Gastroesophageal sphincter (tissue), 4 donors: ENCODE measurements around the gene LENG1. TPM values are rescaled to one million over a fixed set of nuclear protein-coding genes. Genes with fewer than 3 reads are reported as not detected.

Experiments
- ATAC-seq: fragments of 150-250 bp; one replicate; pipeline ENCODE4 v1.9.1; 2016; ENCODE audit warnings: mild to moderate bottlenecking, moderate library complexity
- H3K27ac ChIP-seq, 4 donors: fragments of 200-600 bp; sonication (generic) in 3 of 4; 1 replicate in 3 of 4; 2 replicates in 1 of 4; pipeline ENCODE4 v1.5.1; 2016 to 2019
- H3K27me3 ChIP-seq: fragments of 200-600 bp; sonication (generic); one replicate; pipeline ENCODE4 v1.5.1; 2019
- H3K36me3 ChIP-seq, 2 donors: fragments of 200-600 bp; sonication (generic); one replicate each; pipeline ENCODE4 v1.5.1; 2019; ENCODE audit warnings: control low read depth in 1 of 2
- H3K4me1 ChIP-seq, 3 donors: fragments of 200-600 bp; sonication (generic); 1 replicate in 2 of 3; 2 replicates in 1 of 3; pipeline ENCODE4 v1.5.1; 2016 to 2019; ENCODE audit warnings: control low read depth in 2 of 3
- H3K4me3 ChIP-seq, 2 donors: fragments of 200-600 bp; sonication (generic); one replicate each; pipeline ENCODE4 v1.5.1; 2019; ENCODE audit warnings: mild to moderate bottlenecking in 1 of 2, moderate library complexity in 1 of 2
- H3K9me3 ChIP-seq, 3 donors: fragments of 200-600 bp; sonication (generic); one replicate each; pipeline ENCODE4 v1.5.1; 2017 to 2019; ENCODE audit warnings: control low read depth in 2 of 3
- CTCF ChIP-seq, 4 experiments: fragments of 200-600 bp in 2 of 4; fragments of 450-650 bp in 2 of 4; sonication (generic) in 1 of 4; IDR thresholded peaks; one replicate each; pipeline ENCODE4 v1.5.1; 2017 to 2019; ENCODE audit warnings: antibody characterized with exemption in 4 of 4, mild to moderate bottlenecking in 2 of 4, moderate library complexity in 2 of 4
- EP300 ChIP-seq: sonication (generic); formaldehyde crosslinking; IDR thresholded peaks from one replicate; pipeline ENCODE4 v1.6.1; 2017; ENCODE audit warnings: antibody characterized with exemption, mild to moderate bottlenecking
- POLR2A ChIP-seq, 2 donors: fragments of 450-650 bp; IDR thresholded peaks; one replicate each; pipeline ENCODE4 v1.6.1; 2017; ENCODE audit warnings: antibody characterized with exemption in 2 of 2, mild to moderate bottlenecking in 2 of 2, moderate library complexity in 1 of 2
- POLR2AphosphoS5 ChIP-seq: sonication (generic); formaldehyde crosslinking; IDR thresholded peaks from one replicate; pipeline ENCODE4 v1.6.1; 2017; ENCODE audit warnings: antibody characterized with exemption
- WGBS, 2 donors: methylation state at CpG; one replicate each; pipeline ENCODE4 v1.1.5; 2018; ENCODE audit warnings: low coverage in 1 of 2; 5-methylcytosine and 5-hydroxymethylcytosine counted together
- total RNA-seq, 4 donors: library from RNA; depleted of rRNA; stranded (reverse); fragments of >200 nt; gene quantifications; one replicate each; pipeline ENCODE4 v1.1.0, GENCODE V29; 2016

Gene LENG1
- total RNA-seq, 4 donors from 2014 or later, result 8.2 to 12.8 (median 11.1) TPM

GRCh38 chr19:54193011-54193410 lies 33.5 kb upstream of the LENG1 start:
- no peak for ATAC-seq
- H3K27ac ChIP-seq, result peak overlapping the region in 1 of 4 donors; percentile 94
- H3K27me3 ChIP-seq, result no peaks in the 10 kb centered on the region
- 83 to 85% methylated on average over 6 to 7 of the region's 11 CpGs for WGBS, 2 donors
- peaks cover 0 to 32% (median 17%) of the 10 kb centered on the region in 3 donors for H3K4me1 ChIP-seq
- H3K4me3 ChIP-seq, result no peak overlapping the region
- peaks cover 0 to 30% of the 10 kb centered on the region in 2 donors for H3K36me3 ChIP-seq
- no peak for TF ChIP-seq CTCF (IDR thresholded peaks at IDR 0.05)
- H3K9me3 ChIP-seq, result no peaks in the 10 kb centered on the region

- Histone ChIP-seq H3K36me3 (peaks cover 0 to 33% of the 10 kb centered on the region in 2 donors), H3K27me3 (no peaks in the 10 kb centered on the region), H3K9me3 (no peaks in the 10 kb centered on the region), H3K4me3 (peak overlapping the region; percentile 79 to 83), H3K27ac (peak overlapping the region; percentile 79 to 100 (median 94)), H3K4me1 (peaks cover 0 to 36% (median 17%) of the 10 kb centered on the region in 3 donors)
- TF ChIP-seq POLR2A (IDR thresholded peaks at IDR 0.05), result no peak
- WGBS, 2 donors, result 51 to 52% methylated on average over 7 to 13 of the region's 19 CpGs
- no peak for ATAC-seq
These were observed 32.4 kb upstream of the LENG1 start for GRCh38 chr19:54191811-54192453.

DNA sequence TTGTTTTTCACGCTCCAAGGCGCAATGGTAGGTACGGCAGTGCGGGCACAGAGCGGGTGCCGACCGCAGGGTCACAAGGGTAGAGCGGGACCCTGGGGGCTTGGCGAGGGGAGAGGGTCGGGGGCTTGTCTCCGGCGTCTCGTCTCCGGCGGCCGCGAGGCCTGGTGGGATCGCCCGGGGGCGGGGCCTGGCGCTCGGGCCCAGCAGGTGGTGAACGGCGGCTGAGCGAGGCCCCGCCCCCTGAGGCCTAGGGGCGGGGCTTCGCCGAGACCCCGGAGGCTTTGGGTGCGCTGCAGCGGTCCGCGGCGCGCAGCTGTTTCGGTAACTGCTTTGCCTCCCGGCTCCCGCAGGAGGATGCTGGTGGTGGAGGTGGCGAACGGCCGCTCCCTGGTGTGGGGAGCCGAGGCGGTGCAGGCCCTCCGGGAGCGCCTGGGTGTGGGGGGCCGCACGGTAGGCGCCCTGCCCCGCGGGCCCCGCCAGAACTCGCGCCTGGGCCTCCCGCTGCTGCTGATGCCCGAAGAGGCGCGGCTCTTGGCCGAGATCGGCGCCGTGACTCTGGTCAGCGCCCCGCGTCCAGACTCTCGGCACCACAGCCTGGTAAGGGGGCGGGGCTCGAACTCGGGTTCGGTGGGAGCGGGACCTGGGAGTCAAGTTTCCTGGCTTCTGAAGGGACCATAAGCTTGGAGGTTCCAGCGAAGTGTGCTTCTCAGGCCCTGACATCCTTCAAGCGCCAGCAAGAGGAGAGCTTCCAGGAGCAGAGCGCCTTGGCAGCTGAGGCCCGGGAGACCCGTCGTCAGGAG lies 31.7 kb upstream of the LENG1 start, which contains the start of gene TSEN34:
TSS of gene TSEN34 (plus strand) at position 298 of the 800 bp plus-strand sequence. CDS start at position 355, 57 bp downstream.
- peak; percentile 30 for ATAC-seq
- peak; percentile 42 to 50 for TF ChIP-seq POLR2A (IDR thresholded peaks at IDR 0.05)
- TF ChIP-seq POLR2AphosphoS5, result peak; percentile 22
- no peak for TF ChIP-seq EP300
- TF ChIP-seq CTCF (IDR thresholded peaks at IDR 0.05), result peak in 2 of 4 experiments; percentile 15 to 27

GRCh38 chr19:54190503-54191010 lies 31.0 kb upstream of the LENG1 start:
- 0 to 3% methylated on average over 1 to 15 of the region's 56 CpGs for WGBS, 2 donors
- TF ChIP-seq POLR2AphosphoS5 (peak; percentile 21), CTCF (IDR thresholded peaks at IDR 0.05) (no peak), POLR2A (IDR thresholded peaks at IDR 0.05) (no peak)
- peaks cover 0 to 36% (median 17%) of the 10 kb centered on the region in 3 donors for H3K4me1 ChIP-seq
- ATAC-seq, result peak; percentile 74
- peak overlapping the region; percentile 79 to 100 (median 94) for H3K27ac ChIP-seq
- H3K9me3 ChIP-seq, result no peaks in the 10 kb centered on the region
- peak overlapping the region; percentile 79 to 83 for H3K4me3 ChIP-seq
- H3K27me3 ChIP-seq, result no peaks in the 10 kb centered on the region
- H3K36me3 ChIP-seq, result peaks cover 0 to 38% of the 10 kb centered on the region in 2 donors

More for the DNA sequence above, 31.7 kb upstream of the LENG1 start, which contains the start of gene TSEN34:
- Histone ChIP-seq H3K36me3 (peaks cover 0 to 40% of the 10 kb centered on the region in 2 donors), H3K4me1 (peaks cover 0 to 36% (median 17%) of the 10 kb centered on the region in 3 donors), H3K4me3 (peak within 1 kb of the TSS; percentile 79 to 83), H3K27ac (peak within 1 kb of the TSS; percentile 79 to 100 (median 94)), H3K9me3 (no peaks in the 10 kb centered on the region), H3K27me3 (no peaks in the 10 kb centered on the region)
- no CpG with 5 or more reads among the region's 77 CpGs for WGBS, 2 donors

GRCh38 chr19:54189735-54190502 lies 30.4 kb upstream of the LENG1 start:
- H3K9me3 ChIP-seq, result no peaks in the 10 kb centered on the region
- peaks cover 0 to 36% (median 17%) of the 10 kb centered on the region in 3 donors for H3K4me1 ChIP-seq
- H3K36me3 ChIP-seq, result peaks cover 0 to 32% of the 10 kb centered on the region in 2 donors
- no peaks in the 10 kb centered on the region for H3K27me3 ChIP-seq
- peak overlapping the region; percentile 47 to 79 for H3K4me3 ChIP-seq
- TF ChIP-seq EP300, result no peak
- TF ChIP-seq POLR2A (IDR thresholded peaks at IDR 0.05), result peak; percentile 63 to 74
- peak; percentile 80 for TF ChIP-seq POLR2AphosphoS5
- no peak for TF ChIP-seq CTCF (IDR thresholded peaks at IDR 0.05)
- WGBS, 2 donors, result 0 to 4% methylated on average over 4 to 18 of the region's 65 CpGs
- peak; percentile 80 for ATAC-seq
- H3K27ac ChIP-seq, result peak overlapping the region; percentile 79 to 100 (median 94)
